GM18520 (cell line): ENCODE results near the gene DUS2.
"Not testable (repeated sequence)": the region's sequence is repeated elsewhere in the genome, so short reads cannot be mapped to it uniquely, and the experiment has no call there.

Experiments
- ATAC-seq: cut with Tn5 transposase; IDR thresholded peaks from one replicate; pipeline ENCODE4 v1.9.1; 2021; ENCODE audit not compliant: unreplicated experiment

The DUS2 gene

DNA sequence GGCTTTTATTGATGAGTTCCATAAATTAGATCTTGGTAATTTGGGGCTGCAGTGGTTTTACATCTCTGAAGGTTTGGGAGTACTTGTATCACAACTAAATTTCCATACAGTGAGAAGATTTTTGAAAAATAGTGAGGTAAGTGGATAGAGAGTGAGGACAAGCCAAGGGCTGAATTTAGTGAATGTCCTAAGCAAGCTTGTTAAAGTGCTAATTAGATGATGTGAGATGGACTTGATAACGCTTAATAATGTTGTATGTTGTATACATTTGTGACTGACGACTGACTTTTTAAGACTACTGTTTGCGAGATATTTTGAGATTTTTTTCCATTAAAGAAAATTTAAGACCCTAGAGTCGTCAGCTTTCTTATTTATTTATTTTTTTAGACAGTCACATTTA lies 66.0 kb downstream of the DUS2 start:
- ATAC-seq: no peak

DNA sequence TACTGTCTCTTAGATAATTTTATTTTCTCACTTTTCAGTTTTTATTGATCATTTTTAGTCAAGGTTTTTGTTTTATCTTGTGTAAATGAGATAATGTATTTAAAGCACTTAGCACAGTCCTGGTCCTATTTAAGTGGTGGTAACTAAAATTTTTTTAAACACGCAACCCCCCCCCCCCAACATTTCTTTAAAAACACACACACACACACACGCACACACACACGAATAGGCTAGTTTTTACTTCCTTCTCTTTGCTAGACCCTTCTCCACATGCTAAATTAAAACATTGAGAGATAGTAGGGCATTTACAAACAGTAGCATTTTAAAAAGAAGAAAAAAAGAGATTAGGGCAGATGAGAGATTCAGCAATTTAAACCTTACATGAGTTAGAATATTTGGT lies 67.0 kb downstream of the DUS2 start:
- ATAC-seq: no peak

GRCh38 chr16:68090533-68090932 lies 67.4 kb downstream of the DUS2 start:
- no peak for ATAC-seq

- no peak for ATAC-seq
Measured at GRCh38 chr16:68091380-68092261, 68.5 kb downstream of the DUS2 start.

GRCh38 chr16:68092275-68092674 lies 69.2 kb downstream of the DUS2 start:
- not testable (repeated sequence) for ATAC-seq

- ATAC-seq: no peak
Measured at GRCh38 chr16:68093816-68094613, 70.9 kb downstream of the DUS2 start.

- no peak for ATAC-seq
Measured at GRCh38 chr16:68094614-68094934, 71.5 kb downstream of the DUS2 start.

DNA sequence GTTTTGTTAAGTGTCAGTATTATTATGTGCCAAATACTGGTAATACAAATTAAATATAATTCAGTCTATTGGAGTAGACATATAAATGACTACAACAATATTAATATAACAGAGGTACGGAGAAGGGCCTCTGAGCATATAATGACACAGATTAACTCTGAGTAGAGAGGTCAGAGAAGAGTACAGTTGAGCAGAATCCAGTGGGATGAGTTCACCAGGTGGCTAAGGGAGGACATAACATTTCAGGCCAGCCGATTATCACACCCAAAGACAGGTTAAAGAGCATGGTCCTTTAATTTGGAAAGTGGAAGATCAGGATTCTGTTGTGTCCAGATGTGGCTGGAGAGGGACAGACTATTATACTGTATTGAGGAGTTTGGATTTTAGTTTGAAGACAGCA lies 73.4 kb downstream of the DUS2 start:
- no peak for ATAC-seq

- ATAC-seq: no peak
Measured at GRCh38 chr16:68097088-68097487, 74.0 kb downstream of the DUS2 start.

- no peak for ATAC-seq
Measured at GRCh38 chr16:68097895-68098294, 74.8 kb downstream of the DUS2 start.

GRCh38 chr16:68100488-68100887 lies 77.4 kb downstream of the DUS2 start:
- no peak for ATAC-seq

GRCh38 chr16:68105611-68106010 lies 82.5 kb downstream of the DUS2 start:
- ATAC-seq: no peak

GRCh38 chr16:68107230-68107928 lies 84.3 kb downstream of the DUS2 start:
- ATAC-seq: not testable (repeated sequence)

DNA sequence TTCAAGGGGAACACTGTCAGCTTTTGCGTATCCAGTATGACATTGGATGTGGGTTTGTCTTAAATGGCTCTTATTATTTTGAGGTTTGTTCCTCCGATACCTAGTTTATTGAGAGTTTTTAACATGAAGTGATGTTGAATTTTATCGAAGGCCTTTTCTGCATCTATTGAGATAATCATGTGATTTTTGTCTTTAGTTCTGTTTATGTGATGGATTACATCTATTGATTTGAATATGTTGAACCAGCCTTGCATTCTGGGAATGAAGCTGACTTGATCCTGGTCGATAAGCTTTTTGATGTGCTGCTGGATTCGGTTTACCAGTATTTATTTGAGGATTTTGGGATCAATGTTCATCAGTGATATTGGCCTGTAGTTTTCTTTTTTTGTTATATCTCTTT lies 86.1 kb downstream of the DUS2 start:
- not testable (repeated sequence) for ATAC-seq

GRCh38 chr16:68110611-68111010 lies 87.5 kb downstream of the DUS2 start:
- not testable (repeated sequence) for ATAC-seq

DNA sequence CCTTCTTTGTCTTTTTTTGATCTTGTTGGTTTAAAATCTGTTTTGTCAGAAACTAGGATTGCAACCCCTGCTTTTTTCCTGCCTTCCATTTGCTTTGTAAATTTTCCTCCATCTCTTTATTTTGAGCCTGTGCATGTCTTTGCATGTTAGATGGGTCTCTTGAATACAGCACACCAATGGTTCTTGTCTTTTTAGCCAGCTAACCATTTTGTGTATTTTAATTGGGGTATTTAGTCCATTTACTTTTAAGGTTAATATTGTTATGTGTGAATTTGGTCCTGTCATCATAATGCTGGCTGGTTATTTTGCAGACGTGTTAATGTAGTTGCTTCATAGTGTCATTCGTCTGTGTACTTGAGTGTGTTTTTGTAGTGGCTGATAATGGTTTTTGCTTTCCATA lies 88.3 kb downstream of the DUS2 start:
- no peak for ATAC-seq

- no peak for ATAC-seq
Measured at GRCh38 chr16:68113059-68113761, 90.1 kb downstream of the DUS2 start.

GRCh38 chr16:68113765-68114240 lies 90.7 kb downstream of the DUS2 start:
- ATAC-seq: no peak

GRCh38 chr16:68114939-68115338 lies 91.9 kb downstream of the DUS2 start:
- not testable (repeated sequence) for ATAC-seq

GRCh38 chr16:68115851-68116250 lies 92.8 kb downstream of the DUS2 start:
- no peak for ATAC-seq
